ENCODE results near the gene CYP4V2.

CYP4V2 gene

DNA sequence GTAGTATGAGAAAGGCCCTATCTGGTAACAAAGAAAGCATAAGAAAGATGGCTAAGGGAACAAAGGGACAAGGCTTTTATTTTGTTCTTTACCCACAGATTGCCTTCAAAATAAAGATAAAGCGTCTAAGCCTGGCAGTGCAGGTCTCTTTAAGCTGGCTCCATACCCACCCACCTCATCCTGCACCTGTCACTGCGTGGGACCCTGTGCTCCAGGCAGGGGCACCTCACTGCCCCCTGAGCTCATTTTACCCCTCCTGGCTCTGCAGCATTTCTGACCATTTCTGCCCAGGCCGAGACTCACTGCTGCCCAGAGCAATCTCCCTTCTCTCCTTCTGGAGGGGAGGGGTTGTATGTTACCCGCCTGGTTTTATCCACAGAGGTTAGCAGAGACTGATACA lies 1.7 kb upstream of the CYP4V2 start:
- no peak for DNase-seq

DNA sequence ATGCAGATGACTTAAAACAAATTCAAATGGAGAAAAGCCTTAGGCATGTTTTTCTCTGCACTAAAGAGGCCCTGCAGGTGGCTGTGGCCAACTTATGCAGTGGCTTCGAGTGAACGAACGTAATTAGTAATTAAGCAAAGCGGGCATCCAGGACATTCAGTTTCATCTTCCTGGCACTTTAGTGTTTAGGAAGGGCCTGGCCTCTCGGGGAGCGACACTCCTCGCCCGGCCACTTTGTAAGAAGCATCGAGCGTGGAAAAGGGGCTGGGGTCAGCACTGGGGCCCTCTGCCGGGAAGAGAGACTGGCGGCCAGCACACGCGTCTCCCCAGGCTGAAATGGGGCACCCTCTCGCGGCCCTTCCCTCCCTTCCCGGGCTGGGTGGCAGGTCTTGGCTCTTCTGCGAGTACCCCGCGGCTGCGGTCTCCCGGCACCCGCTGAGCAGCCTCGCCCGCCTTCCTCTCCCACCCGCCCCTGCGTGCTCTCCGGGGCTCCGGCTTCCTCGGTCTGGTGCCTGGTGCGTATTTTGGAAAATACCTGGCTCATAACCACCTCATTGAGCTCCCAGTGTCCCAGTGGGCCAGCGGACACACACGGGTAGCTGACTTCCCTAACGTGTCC lies 677 bp upstream of the CYP4V2 start:
- DNase-seq = peak in 1 of 2 experiments; percentile 17

DNA sequence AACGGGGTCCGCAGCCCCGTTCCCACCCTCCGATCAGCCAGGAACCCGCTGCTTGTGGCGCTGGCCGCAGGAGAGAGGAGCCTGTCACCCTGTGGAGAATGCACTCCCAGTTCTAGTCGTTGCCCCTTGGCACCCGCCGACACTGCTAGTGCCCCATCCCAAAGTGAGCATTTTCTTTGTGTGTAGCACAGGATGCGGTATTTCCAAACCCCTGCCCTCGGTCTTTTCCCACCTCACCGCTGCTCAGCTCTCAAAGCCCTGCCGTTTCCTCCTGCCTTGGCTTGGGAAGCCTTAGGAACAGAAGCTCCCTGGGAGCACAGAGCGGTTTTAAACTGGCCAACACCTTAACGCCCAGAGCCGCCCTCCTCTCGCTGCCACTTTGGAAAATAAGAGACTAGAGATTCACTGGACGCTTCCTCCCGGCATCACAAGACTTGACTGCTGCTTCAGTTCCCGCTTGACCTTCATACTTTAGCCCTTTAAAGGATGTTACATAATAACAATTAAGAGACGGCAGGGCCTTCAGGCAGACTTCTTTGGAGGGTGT lies 772 bp downstream of the CYP4V2 start:
- peak in 1 of 2 experiments; percentile 40 for DNase-seq

DNA sequence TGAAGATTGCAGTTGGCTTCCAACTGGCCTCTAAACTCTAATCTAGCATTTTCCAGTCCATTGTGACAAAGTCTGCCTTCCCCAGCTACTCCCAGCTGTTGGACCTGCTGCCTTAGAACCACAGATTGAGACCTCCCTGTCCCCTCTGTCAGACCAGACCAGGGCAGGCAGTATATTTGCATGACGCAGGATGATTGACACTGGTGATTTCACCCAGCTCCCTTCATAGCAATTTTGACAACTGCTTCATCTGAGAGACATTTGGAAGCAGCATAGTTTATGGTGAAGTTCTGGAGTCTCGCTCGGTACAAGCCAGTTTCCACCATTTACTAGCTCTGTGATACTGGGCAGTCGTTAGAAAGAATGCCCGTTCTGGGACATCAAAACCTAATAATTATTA lies 2.5 kb downstream of the CYP4V2 start:
- no peak for DNase-seq

DNA sequence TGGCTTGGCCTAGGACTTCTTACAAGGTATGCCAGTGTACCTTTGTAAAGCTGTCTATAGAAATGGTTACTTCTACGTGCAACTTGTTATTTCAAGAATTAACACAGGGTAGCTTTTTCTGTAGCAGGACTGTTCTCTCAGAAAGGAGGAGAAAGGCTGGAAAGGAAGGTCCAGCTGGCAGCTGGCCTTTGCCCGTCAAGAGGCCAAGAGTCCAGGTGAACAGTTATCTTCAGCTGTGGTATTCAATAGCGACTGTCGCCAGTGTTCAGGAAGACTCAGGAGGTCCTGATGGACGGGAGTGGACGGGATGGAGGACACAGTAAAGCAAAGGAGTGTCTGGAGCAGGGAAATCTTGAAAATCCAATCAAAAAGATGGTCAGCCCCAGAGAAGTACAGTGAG lies 4.7 kb downstream of the CYP4V2 start:
- DNase-seq = no peak

DNA sequence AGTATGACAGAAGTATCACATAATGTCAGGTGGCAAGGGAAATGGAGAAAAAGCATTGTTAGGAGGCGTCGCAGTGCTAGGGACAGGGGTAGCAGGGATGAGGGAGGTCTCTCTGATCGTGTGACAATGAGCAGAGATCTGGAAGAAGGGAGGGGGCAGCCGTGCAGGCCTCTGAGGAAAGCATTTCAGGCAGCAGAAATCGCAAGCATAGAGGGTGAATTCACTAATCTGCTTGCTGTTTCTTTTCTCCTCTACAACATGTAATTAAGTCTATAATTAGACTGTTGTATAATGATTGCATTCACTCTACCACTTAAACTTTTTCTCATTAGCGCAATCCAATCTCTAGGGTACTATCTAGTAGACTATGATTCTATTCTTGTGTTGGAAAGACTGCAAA lies 9.1 kb downstream of the CYP4V2 start:
- no peak for DNase-seq

DNA sequence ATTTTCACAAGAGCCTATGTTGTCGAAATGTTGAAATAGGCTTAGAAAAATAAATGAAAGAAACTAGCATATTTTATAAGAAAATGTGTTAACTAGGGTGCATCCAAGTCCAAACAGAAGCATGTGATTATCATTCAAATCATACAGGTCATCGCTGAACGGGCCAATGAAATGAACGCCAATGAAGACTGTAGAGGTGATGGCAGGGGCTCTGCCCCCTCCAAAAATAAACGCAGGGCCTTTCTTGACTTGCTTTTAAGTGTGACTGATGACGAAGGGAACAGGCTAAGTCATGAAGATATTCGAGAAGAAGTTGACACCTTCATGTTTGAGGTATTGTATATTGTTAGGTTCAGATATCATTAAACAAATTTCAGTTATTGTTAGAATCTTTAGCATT lies 9.6 kb downstream of the CYP4V2 start:
- DNase-seq = no peak

DNA sequence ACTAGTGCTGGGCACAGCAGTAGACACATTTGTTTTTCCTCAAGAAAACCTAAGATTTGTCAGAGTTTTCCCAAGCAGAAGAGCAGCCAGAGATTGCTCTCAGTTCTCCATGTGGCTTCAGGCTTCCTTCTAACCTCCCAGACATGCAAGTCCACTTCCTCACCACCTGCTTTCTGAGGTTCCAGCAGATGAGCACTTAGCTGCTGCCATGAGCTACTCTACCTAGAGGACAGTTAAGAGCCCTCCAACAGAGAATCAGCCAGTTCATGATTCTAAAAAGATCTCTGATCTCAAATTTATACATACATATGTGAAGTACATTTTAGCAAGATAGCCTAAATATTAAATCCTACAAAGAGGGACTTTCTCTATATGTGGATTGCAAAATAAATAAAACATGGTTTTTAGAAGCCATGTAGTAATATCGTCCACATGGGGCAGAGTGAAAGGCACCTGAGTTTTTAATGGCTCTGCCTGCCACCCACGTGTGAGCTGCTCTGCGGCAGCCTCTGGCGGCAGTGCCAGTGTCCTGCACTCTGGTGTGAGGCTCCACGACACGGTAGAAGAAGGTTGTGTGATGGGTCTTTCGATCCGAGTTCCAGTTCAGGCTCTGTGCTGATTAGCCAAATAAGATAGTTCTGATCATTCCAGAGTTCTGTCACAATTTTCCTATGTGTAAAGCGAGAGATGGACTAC lies 10.3 kb downstream of the CYP4V2 start:
- DNase-seq = peak; percentile 28 to 70

DNA sequence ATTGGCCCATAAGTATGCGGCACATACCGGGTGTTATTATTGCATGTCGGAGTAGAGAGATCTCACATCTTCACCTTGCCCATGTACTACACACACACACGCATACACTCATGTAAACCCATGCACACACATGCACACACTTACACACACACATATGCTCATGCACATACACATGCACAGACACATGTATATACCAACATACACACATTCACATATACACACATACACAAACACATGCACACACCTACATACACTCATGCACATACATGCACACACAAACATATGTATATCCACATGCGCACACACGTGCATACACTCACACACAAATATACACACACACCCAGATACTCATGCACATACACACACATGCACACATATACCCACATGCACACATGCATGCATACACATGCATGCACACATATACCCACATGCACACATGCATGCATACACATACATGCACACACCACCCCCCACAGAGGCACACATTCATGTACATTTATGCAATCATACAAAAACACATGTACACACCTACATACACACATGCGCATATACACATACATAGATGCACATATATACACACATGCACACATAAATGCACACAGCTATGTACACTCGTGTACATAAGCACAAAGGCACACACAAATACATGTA lies 11.2 kb downstream of the CYP4V2 start:
- DNase-seq = no peak

DNA sequence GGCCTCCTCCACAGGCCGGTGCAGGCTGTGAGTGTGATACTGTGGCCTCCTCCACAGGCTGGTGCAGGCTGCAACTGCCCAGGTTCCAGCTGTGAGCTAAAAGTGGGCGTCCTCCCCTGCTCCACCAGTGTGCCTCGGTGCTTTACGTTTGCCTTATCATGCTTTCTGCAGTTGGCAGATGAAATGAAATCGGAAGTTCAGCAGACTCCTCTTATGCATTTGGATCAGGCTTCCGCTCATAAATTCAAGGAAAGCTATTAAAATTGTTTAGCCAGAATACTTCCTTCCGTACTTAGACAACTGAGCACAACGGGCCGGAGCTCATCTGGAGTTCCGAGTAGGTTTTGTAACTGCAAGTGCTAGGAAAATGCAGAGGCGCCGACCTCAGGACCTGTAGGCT lies 12.0 kb downstream of the CYP4V2 start:
- DNase-seq = peak in 1 of 2 experiments; percentile 23

DNA sequence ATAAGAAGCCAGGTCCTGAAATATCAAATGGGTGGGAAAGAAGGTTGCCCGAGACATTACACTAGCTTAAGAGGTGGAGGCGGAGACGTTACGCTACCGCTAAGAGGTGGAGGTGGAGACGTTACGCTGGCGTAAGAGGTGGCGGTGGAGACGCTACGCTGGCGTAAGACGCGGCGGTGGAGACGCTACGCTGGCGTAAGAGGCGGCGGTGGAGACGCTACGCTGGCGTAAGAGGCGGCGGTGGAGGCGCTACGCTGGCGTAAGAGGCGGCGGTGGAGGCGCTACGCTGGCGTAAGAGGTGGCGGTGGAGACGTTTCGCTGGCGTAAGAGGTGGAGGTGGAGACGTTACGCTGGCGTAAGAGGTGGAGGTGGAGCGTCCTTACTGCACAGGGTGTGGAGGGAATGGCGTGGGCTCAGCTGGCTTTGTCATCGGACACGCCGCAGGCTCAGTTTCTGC lies 12.8 kb downstream of the CYP4V2 start:
- DNase-seq = peak; percentile 72 to 78

DNA sequence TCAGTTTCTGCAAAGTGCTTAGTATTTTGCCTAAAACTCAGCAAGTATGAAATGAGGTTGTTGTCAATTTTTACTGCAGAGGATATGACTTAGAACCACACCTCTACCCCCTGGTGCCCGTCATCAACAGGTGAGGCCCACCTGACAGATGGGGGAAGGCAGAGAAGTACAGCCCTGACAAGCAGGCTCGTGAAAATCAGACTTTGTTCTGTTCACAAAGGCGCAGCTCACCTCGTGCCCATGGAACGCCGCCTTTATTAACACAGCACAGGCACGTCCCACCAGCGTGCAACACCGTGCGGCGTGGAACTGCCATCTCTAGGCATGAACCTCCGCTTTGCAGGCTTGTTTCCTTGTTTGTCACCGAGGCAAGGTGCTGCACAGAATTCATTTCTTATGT lies 13.3 kb downstream of the CYP4V2 start:
- DNase-seq = no peak

DNA sequence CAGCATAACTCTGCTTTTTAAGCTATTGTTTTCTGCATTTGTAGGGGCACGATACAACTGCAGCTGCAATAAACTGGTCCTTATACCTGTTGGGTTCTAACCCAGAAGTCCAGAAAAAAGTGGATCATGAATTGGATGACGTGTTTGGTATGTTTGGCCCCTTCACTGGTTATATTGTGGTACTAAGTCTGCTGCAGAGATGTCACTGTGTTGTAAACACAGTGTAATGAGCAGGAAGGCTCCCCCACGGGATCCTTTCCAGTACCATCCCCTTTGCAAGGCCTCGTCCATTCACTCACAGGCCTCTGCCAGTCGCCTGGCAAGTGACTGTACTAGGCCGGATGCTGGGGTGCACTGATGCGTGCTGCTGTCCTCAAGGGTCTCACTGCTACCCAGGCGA lies 13.8 kb downstream of the CYP4V2 start:
- no peak for DNase-seq

DNA sequence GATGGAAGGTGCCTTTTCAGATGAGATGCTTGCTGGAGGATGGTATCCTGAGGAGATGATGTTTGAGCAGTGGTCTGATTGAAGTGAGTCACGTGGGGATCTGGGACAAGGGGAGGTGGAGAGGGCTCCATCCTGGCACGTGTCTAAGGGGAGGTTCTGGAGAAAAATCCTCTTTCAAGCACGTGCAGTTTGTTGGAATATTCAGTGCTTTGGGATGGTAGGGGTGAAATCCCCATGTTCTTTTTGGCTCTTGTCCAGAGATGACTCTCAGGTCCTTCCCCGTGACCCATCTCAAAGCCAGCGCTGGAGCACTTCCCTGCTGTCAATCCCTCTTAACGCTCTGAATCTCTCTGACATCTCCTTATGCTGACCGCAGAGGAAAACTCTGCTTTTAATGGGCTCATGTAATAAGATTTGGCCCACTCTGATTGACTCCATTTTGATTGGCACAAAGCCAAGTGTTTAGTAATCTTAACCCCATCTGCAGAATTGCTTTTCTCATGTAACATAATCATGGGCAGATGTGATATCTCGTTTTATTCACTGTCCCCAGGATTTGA lies 25.2 kb downstream of the CYP4V2 start:
- no peak for DNase-seq

DNA sequence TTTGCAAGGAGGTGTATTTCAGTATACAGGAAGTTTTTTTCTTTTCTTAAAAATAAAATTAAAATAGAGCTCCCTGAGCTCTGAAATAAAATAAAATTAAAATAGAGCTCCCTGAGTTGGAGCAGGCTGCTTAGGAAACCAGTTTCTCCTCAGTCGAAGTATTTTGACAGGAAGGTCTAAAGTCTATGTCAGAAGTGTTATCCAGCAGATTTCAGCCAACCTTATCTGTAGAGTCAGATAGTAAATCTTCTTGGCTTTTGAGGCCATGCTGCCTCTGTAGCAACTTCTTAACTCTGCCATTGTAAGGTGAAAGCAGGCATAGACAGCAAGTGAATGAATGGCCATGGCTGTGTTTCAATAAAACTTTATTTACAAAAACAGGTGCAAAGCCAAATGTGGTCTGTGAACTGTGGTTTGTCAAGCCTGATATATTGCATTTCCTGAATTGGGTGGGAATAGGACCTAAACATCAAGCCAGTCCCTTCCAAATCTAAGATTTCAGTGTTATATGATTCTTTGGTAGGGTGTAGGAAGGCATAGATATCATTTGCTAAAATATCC lies 26.4 kb downstream of the CYP4V2 start:
- DNase-seq = no peak

DNA sequence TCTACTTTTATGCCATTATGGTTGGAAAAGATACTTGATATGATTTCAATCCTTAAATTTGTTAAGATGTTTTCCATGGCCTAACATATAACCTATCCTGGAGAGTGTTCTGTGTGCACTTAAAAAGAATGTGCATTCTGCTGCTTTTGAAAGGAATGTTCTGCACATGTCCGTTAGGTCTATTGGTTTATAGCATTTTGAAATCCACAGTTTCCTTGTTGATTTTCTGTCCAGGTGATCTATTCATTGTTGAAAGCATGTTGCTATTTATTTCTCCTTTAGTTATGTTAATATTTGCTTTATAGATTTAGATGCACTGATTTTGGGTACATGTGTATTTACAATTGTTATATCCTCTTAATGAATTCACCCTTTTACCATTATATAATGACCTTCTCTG lies 30.3 kb downstream of the CYP4V2 start:
- DNase-seq = no peak

DNA sequence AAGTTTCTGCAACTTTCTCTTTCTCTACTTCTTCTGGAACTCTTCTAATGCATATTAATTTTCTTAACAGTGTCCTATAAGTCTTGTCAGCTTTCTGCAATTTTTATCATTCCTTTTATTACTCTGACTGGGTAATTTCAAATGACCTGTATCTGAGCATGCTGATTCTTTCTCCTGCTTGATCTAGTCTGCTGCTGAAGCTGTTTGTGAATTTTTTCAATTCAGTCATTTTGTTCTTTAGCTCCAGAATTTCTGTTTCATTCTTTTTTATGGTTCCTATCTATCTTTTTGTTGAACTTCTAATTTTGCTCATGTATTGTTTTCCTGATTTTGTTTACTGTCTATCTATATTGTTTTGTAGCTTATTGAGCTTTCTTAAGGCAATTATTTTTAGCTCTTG lies 34.5 kb downstream of the CYP4V2 start:
- DNase-seq = no peak

DNA sequence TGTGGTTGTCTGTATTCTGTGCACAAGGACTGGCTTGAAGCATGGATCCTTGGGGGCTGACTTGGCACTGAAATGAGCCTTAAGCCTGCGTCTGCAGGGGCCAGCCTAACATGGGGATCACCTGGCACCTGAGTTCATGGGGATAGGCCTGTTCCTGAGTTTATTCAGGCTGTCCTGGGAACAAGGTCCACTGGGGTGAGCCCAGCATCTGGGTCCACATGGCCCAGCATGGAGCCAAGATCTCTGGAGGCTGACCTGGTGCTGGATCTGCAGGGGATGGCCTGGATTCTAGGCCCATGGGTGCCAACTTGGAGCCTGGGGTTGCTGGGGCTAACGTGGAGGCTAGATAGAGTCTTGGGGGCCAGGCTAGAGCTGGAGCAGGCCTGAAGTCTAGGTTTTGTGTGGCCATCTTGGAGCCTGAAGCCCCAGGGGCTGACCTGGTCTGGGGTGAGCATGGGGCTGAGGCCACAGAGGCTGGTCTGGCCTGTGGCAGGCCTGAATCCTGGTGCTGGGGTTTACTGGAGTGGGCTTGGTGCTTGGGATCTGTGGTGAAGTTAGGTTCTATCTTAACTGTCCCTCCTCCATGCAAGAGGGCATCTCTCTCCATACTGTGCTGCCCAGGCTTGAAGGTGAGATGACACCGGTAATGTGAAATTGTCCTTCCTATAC lies 35.3 kb downstream of the CYP4V2 start:
- DNase-seq = no peak

DNA sequence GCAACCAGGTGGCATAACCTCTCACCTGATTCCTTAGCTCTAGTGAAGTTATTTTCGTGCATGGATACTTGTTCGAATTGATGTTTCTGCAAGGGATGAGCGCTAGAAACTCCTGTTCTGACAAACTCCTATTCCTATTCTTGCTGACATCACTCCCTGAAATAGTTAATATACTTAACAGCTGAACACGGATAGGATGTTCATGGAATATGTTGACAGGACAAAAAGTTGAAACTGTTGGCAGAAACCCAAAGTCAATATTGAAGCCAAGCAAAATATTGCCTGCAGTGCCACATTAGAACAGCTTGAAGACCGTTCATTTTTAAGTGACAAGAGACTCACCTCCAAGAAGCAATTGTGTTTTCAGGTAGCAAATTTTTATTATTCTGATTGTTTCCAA lies 35.9 kb downstream of the CYP4V2 start, which contains the start of gene KLKB1:
Gene KLKB1, plus strand, starts transcription at position 287 of the 400 bp plus-strand sequence. CDS start 689 bp downstream, outside the sequence.
- DNase-seq = peak; percentile 43 to 54

DNA sequence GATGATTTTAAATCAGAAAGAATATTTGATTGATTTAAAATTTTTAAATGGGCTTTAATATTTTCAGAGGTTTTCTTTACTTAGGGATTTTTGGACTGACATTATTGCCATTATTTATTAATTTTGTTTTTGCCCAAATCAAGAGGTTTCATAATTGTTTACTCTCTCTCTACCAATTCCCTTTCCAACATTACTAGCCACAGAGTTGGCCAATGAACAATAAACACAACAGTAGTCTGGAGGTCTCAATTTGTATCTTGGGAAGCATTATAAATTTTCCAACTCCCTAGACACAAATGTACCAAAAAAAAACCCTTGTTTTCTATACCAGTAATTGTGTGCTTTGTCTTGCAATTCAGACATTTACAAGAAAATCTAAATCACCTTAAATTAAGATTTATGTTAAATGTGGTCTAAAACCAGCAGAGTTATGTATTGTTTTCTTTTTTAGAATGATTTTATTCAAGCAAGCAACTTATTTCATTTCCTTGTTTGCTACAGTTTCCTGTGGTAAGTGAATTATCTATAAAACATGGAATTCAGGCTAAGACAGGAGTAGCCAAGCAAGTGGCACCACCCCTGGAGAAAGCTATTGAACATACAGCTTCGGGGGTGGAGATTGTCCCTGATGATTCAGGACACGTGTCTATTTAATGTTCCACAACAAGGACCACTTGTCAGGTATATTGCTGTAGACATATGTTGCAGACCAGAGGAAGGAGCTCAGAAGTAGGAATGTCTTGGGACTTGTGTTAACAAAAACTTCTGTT lies 36.6 kb downstream of the CYP4V2 start:
- no peak for DNase-seq

DNA sequence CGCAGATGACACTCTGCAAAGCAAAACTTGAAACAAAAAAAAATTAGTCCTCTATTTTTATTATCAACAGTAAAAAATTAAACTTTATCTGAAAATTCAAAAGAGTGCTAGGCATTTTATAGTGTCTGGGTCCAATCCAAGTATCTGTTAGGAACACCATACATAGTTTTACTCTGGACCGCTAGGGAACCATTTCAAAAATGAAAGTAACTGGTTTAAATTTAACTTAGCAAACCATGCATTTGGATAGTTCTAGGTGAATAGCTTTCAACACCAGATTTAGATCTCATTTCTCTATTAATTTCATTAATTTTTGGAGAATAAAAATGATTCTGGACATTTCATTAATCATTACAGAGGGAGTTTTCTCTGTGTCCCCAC lies 37.1 kb downstream of the CYP4V2 start:
- DNase-seq = no peak

DNA sequence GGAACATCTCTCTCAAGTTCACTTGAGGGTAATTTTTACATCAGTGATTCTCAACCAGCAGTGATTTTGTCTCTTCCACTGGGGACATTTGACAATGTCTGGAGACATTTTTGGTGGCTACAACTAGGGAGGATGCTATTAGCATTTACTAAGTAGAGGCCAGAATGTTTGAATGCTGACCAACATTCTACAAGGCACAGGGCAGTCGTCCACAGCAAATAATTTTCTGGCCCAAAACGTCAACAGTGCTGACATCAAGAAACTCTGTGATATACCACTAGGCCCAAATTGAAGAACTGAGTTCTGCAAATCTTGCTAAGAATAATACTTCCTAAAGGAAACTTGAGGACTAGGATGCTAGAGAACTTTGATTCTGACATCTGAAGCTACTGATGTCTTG lies 43.0 kb downstream of the CYP4V2 start:
- DNase-seq = no peak
